ENCODE data around the gene ABCA13.

Gene ABCA13

GRCh38 chr7:48312151-48312550 is 140.9 kb downstream of the ABCA13 start:
- TF ChIP-seq SIN3A (IDR thresholded peaks at IDR 0.05; ENCODE audit: borderline replicate concordance, insufficient read depth, low read length): no peak
- no peak for TF ChIP-seq REST (IDR thresholded peaks at IDR 0.05; ENCODE audit: insufficient read depth in 1 of 2, low read depth in 2 of 2, low read length in 2 of 2)
- no peak for TF ChIP-seq POLR2AphosphoS5 (IDR thresholded peaks at IDR 0.05; ENCODE audit: low read depth, low read length)
- no peak for TF ChIP-seq TAF1 (IDR thresholded peaks at IDR 0.05; ENCODE audit: borderline replicate concordance, insufficient read depth, low read length)
- no peak for TF ChIP-seq FOXP2 (optimal IDR thresholded peaks at IDR 0.05; ENCODE audit: borderline replicate concordance, extremely low read depth, extremely low read length, insufficient read depth)

- TF ChIP-seq REST (IDR thresholded peaks at IDR 0.05; ENCODE audit: insufficient read depth in 1 of 2, low read depth in 2 of 2, low read length in 2 of 2) (no peak), FOXP2 (optimal IDR thresholded peaks at IDR 0.05; ENCODE audit: borderline replicate concordance, extremely low read depth, extremely low read length, insufficient read depth) (no peak), SIN3A (IDR thresholded peaks at IDR 0.05; ENCODE audit: borderline replicate concordance, insufficient read depth, low read length) (no peak), POLR2AphosphoS5 (IDR thresholded peaks at IDR 0.05; ENCODE audit: low read depth, low read length) (no peak), TAF1 (IDR thresholded peaks at IDR 0.05; ENCODE audit: borderline replicate concordance, insufficient read depth, low read length) (no peak)
Observed at GRCh38 chr7:48316768-48317167, 145.5 kb downstream of the ABCA13 start.

- TF ChIP-seq POLR2AphosphoS5 (IDR thresholded peaks at IDR 0.05; ENCODE audit: low read depth, low read length): no peak
- TF ChIP-seq TAF1 (IDR thresholded peaks at IDR 0.05; ENCODE audit: borderline replicate concordance, insufficient read depth, low read length): no peak
- TF ChIP-seq FOXP2 (optimal IDR thresholded peaks at IDR 0.05; ENCODE audit: borderline replicate concordance, extremely low read depth, extremely low read length, insufficient read depth): no peak
- TF ChIP-seq REST (IDR thresholded peaks at IDR 0.05; ENCODE audit: insufficient read depth in 1 of 2, low read depth in 2 of 2, low read length in 2 of 2): no peak
- TF ChIP-seq SIN3A (IDR thresholded peaks at IDR 0.05; ENCODE audit: borderline replicate concordance, insufficient read depth, low read length): no peak
Observed at GRCh38 chr7:48317360-48317759, 146.1 kb downstream of the ABCA13 start.

- no peak for TF ChIP-seq REST (IDR thresholded peaks at IDR 0.05; ENCODE audit: insufficient read depth in 1 of 2, low read depth in 2 of 2, low read length in 2 of 2)
- TF ChIP-seq POLR2AphosphoS5 (IDR thresholded peaks at IDR 0.05; ENCODE audit: low read depth, low read length): no peak
- no peak for TF ChIP-seq TAF1 (IDR thresholded peaks at IDR 0.05; ENCODE audit: borderline replicate concordance, insufficient read depth, low read length)
- TF ChIP-seq FOXP2 (optimal IDR thresholded peaks at IDR 0.05; ENCODE audit: borderline replicate concordance, extremely low read depth, extremely low read length, insufficient read depth): no peak
- TF ChIP-seq SIN3A (IDR thresholded peaks at IDR 0.05; ENCODE audit: borderline replicate concordance, insufficient read depth, low read length): no peak
Observed at GRCh38 chr7:48321319-48322010, 150.2 kb downstream of the ABCA13 start.
